GM21619 (cell line): ENCODE data around the gene ST14.
"Not testable (repeated sequence)": the region's sequence is repeated elsewhere in the genome, so short reads cannot be mapped to it uniquely, and the experiment has no call there.

ENCODE experiments used
- ATAC-seq: cut with Tn5 transposase; IDR thresholded peaks from one replicate; pipeline ENCODE4 v1.9.1; 2021; ENCODE audit not compliant: unreplicated experiment

Gene ST14

GRCh38 chr11:130163346-130164220, 4.0 kb downstream of the ST14 start:
- ATAC-seq = no peak

GRCh38 chr11:130164221-130164570, 4.6 kb downstream of the ST14 start:
- ATAC-seq = no peak

GRCh38 chr11:130165601-130166456, 6.2 kb downstream of the ST14 start:
- no peak for ATAC-seq

GRCh38 chr11:130166457-130166784, 6.8 kb downstream of the ST14 start:
- peak; percentile 87 for ATAC-seq

GRCh38 chr11:130167146-130167545, 7.6 kb downstream of the ST14 start:
- no peak for ATAC-seq

GRCh38 chr11:130168105-130168504, 8.5 kb downstream of the ST14 start:
- no peak for ATAC-seq

- no peak for ATAC-seq
Measured at GRCh38 chr11:130170345-130170744, 10.8 kb downstream of the ST14 start.

- ATAC-seq = no peak
Measured at GRCh38 chr11:130171534-130171933, 12.0 kb downstream of the ST14 start.

- not testable (repeated sequence) for ATAC-seq
Measured at GRCh38 chr11:130172001-130172400, 12.4 kb downstream of the ST14 start.

- ATAC-seq = no peak
Measured at GRCh38 chr11:130174642-130175041, 15.1 kb downstream of the ST14 start.

- ATAC-seq = no peak
Measured at GRCh38 chr11:130175898-130176297, 16.3 kb downstream of the ST14 start.

- ATAC-seq = no peak
Measured at GRCh38 chr11:130177782-130178181, 18.2 kb downstream of the ST14 start.

- ATAC-seq = no peak
Measured at GRCh38 chr11:130178441-130179339, 19.1 kb downstream of the ST14 start.

- no peak for ATAC-seq
Measured at GRCh38 chr11:130179396-130180306, 20.1 kb downstream of the ST14 start.

GRCh38 chr11:130180491-130180890, 20.9 kb downstream of the ST14 start:
- ATAC-seq = peak; percentile 49

GRCh38 chr11:130180896-130181294, 21.3 kb downstream of the ST14 start:
- no peak for ATAC-seq

GRCh38 chr11:130181295-130182272, 22.0 kb downstream of the ST14 start:
- peak; percentile 55 for ATAC-seq

- no peak for ATAC-seq
Measured at GRCh38 chr11:130183878-130184610, 24.5 kb downstream of the ST14 start.
